ENCODE measurements around the gene HMCES. TPM values are rescaled to one million over a fixed set of nuclear protein-coding genes. Genes with fewer than 3 reads are reported as not detected.
A peak's percentile ranks its signal among the peaks of the same experiment; 100 is the strongest.

Gene HMCES
- total and polyA plus RNA-seq, 2 of the 13 experiments (the other 11 are each of a cell fraction or from before 2014, with no cell fraction given): 16.1 to 37.5 TPM

DNA sequence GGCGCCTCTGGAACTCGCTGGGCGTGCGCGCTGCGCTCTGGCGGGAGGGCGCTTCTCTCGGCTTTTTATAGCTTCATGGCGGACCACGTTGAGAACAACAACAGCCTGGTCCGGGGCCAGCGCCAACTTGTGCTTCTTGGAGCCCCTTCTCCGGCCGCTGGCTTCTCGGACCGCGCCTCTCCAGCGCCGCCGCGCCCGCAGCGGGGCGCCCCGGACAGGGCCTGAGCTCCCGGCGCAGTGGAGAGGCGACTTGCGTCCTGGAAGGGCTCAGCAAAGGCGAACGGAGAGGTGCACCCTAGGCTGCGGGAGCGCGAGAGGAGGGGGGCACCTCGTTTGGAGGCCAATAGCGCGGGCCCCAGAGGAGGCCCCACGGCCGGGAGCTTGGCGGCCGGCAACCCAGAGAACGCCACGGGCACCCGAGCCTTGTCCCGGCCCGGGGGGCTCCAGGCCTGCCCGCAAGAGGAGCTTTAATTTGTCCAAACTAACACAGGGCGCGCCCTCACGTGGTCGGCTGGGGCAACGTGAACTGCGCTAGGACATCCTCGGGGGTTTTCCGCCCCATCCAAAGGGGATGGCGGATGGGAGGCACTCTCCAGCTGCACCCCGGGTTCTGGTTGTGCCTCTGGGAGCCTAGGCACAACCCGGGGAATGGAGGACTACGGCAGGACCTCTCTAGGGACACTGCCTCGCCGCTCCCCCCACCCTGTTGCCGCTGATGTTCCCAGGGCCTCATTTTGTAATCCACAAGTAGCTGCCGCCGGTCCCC, 37.8 kb downstream of the HMCES start (continued):
- TF ChIP-seq CHD4 (IDR thresholded peaks at IDR 0.05; ENCODE audit: borderline replicate concordance, low read length) (no peak), HHEX (CRISPR knock-in tag; IDR thresholded peaks at IDR 0.05) (no peak), ZBTB20 (CRISPR knock-in tag; IDR thresholded peaks at IDR 0.05; ENCODE audit: borderline replicate concordance, low read depth) (0 out of 2 replicates have a peak, but pooled peaks have one; percentile 29), ZNF570 (CRISPR knock-in tag; IDR thresholded peaks at IDR 0.05; ENCODE audit: borderline replicate concordance) (no peak), ZNF562 (CRISPR knock-in tag; IDR thresholded peaks at IDR 0.05; ENCODE audit: borderline replicate concordance) (no peak), NAIF1 (CRISPR knock-in tag; IDR thresholded peaks at IDR 0.05; ENCODE audit: borderline replicate concordance) (peak; percentile 49; the same call in 1 of the 2 replicates), ZNF773 (CRISPR knock-in tag; IDR thresholded peaks at IDR 0.05; ENCODE audit: borderline replicate concordance) (no peak), SRSF4 (IDR thresholded peaks at IDR 0.05; ENCODE audit: low read depth, low read length, poor library complexity, severe bottlenecking) (no peak), SALL2 (CRISPR knock-in tag; IDR thresholded peaks at IDR 0.05) (no peak), ZNF343 (CRISPR knock-in tag; IDR thresholded peaks at IDR 0.05) (no peak), RAD21 (CRISPR knock-in tag; IDR thresholded peaks at IDR 0.05) (0 out of 2 replicates have a peak, but pooled peaks have one; percentile 13), FOXA1 (IDR thresholded peaks at IDR 0.05) (no peak), FOXA1 (CRISPR knock-in tag; IDR thresholded peaks at IDR 0.05) (no peak; the same call in 1 of the 2 replicates), NKX3-1 (CRISPR knock-in tag; IDR thresholded peaks at IDR 0.05) (peak; percentile 40; the same call in 1 of the 2 replicates), CAMTA2 (CRISPR knock-in tag; IDR thresholded peaks at IDR 0.05; ENCODE audit: borderline replicate concordance) (0 out of 2 replicates have a peak, but pooled peaks have one; percentile 58), PAX8 (CRISPR knock-in tag; IDR thresholded peaks at IDR 0.05; ENCODE audit: borderline replicate concordance) (no peak), ATF7-NPFF (CRISPR knock-in tag; IDR thresholded peaks at IDR 0.05; ENCODE audit: low read depth) (peak; percentile 90), RORA (CRISPR knock-in tag; IDR thresholded peaks at IDR 0.05) (no peak)
- TF ChIP-seq, protein P1, sequence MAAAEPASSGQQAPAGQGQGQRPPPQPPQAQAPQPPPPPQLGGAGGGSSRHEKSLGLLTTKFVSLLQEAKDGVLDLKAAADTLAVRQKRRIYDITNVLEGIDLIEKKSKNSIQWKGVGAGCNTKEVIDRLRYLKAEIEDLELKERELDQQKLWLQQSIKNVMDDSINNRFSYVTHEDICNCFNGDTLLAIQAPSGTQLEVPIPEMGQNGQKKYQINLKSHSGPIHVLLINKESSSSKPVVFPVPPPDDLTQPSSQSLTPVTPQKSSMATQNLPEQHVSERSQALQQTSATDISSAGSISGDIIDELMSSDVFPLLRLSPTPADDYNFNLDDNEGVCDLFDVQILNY (CRISPR knock-in tag; conservative IDR thresholded peaks at IDR 0.05): peak; percentile 80; the same call in 1 of the 2 replicates
- TF ChIP-seq, protein P2, sequence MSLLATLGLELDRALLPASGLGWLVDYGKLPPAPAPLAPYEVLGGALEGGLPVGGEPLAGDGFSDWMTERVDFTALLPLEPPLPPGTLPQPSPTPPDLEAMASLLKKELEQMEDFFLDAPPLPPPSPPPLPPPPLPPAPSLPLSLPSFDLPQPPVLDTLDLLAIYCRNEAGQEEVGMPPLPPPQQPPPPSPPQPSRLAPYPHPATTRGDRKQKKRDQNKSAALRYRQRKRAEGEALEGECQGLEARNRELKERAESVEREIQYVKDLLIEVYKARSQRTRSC (CRISPR knock-in tag; IDR thresholded peaks at IDR 0.05; ENCODE audit: low read depth): no peak
- TF ChIP-seq, protein P3, sequence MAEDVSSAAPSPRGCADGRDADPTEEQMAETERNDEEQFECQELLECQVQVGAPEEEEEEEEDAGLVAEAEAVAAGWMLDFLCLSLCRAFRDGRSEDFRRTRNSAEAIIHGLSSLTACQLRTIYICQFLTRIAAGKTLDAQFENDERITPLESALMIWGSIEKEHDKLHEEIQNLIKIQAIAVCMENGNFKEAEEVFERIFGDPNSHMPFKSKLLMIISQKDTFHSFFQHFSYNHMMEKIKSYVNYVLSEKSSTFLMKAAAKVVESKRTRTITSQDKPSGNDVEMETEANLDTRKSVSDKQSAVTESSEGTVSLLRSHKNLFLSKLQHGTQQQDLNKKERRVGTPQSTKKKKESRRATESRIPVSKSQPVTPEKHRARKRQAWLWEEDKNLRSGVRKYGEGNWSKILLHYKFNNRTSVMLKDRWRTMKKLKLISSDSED (CRISPR knock-in tag; IDR thresholded peaks at IDR 0.05): no peak
- TF ChIP-seq, protein P4, sequence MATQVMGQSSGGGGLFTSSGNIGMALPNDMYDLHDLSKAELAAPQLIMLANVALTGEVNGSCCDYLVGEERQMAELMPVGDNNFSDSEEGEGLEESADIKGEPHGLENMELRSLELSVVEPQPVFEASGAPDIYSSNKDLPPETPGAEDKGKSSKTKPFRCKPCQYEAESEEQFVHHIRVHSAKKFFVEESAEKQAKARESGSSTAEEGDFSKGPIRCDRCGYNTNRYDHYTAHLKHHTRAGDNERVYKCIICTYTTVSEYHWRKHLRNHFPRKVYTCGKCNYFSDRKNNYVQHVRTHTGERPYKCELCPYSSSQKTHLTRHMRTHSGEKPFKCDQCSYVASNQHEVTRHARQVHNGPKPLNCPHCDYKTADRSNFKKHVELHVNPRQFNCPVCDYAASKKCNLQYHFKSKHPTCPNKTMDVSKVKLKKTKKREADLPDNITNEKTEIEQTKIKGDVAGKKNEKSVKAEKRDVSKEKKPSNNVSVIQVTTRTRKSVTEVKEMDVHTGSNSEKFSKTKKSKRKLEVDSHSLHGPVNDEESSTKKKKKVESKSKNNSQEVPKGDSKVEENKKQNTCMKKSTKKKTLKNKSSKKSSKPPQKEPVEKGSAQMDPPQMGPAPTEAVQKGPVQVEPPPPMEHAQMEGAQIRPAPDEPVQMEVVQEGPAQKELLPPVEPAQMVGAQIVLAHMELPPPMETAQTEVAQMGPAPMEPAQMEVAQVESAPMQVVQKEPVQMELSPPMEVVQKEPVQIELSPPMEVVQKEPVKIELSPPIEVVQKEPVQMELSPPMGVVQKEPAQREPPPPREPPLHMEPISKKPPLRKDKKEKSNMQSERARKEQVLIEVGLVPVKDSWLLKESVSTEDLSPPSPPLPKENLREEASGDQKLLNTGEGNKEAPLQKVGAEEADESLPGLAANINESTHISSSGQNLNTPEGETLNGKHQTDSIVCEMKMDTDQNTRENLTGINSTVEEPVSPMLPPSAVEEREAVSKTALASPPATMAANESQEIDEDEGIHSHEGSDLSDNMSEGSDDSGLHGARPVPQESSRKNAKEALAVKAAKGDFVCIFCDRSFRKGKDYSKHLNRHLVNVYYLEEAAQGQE (IDR thresholded peaks at IDR 0.05; ENCODE audit: borderline replicate concordance in 1 of 2, low read depth in 1 of 2, low read length in 2 of 2): no peak; a peak in 1 of 4 replicates
